ENCODE results near the gene CERS2.

GRCh38 chr1:150973836-150974579 is 627 bp downstream of the CERS2 start:
- TF ChIP-seq CTCF (IDR thresholded peaks at IDR 0.05; ENCODE audit: poor library complexity): no peak
- TF ChIP-seq EZH2phosphoT487 (IDR thresholded peaks at IDR 0.05; ENCODE audit: low read depth, severe bottlenecking, unreplicated experiment): no peak
- TF ChIP-seq EZH2 (IDR thresholded peaks at IDR 0.05; ENCODE audit: borderline replicate concordance): no peak

Measured in hepatocyte (in vitro differentiated cells).